ENCODE results near the gene CCDC28B. TPM values are rescaled to one million over a fixed set of nuclear protein-coding genes. Genes with fewer than 3 reads are reported as not detected.

Gene CCDC28B
- total and polyA plus RNA-seq, 2 of the 13 experiments (the other 11 are each of a cell fraction or from before 2014, with no cell fraction given) = 2.6 to 3.5 TPM

DNA sequence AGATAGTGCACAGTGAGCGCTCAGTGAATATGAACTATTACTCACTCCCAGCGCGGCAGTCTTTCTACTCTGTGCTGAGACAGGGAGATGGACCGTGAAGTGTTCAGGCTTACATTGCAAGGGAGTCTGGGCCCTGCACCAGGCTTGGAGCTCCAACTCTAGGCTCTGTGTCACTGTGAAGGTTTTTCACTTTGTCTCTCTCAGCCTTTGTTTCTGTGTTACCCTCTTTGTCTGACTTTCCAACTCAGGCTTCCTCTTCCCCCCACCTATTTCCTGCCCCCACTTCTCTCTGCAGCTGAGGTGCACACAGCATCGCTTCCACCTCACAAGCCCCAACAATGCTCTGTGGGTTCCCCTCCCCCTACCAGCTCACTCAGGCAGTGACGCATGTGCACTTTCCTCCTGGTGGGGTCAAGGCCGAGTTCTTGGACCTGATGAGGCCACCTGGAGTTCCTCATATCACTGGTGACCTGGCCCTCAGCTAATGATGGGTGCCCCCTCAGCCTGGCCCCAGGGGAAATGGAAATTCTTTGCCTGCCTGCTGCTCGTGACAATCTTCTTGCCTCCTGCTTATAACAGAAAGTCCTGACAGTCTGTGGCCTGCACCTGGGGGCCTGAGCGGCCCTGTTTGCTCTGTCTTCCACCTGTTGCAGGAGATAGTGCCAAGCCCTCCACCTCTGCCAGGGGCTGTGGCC lies 49.6 kb downstream of the CCDC28B start (continued):
- TF ChIP-seq, protein P1, sequence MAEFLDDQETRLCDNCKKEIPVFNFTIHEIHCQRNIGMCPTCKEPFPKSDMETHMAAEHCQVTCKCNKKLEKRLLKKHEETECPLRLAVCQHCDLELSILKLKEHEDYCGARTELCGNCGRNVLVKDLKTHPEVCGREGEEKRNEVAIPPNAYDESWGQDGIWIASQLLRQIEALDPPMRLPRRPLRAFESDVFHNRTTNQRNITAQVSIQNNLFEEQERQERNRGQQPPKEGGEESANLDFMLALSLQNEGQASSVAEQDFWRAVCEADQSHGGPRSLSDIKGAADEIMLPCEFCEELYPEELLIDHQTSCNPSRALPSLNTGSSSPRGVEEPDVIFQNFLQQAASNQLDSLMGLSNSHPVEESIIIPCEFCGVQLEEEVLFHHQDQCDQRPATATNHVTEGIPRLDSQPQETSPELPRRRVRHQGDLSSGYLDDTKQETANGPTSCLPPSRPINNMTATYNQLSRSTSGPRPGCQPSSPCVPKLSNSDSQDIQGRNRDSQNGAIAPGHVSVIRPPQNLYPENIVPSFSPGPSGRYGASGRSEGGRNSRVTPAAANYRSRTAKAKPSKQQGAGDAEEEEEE (CRISPR knock-in tag; IDR thresholded peaks at IDR 0.05; ENCODE audit: borderline replicate concordance) = no peak
- TF ChIP-seq ZNF335 (CRISPR knock-in tag; IDR thresholded peaks at IDR 0.05) = no peak
- no peak for TF ChIP-seq ATRX (CRISPR knock-in tag; IDR thresholded peaks at IDR 0.05; ENCODE audit: borderline replicate concordance)
- no peak for TF ChIP-seq ZNF33B (CRISPR knock-in tag; IDR thresholded peaks at IDR 0.05)
- no peak for TF ChIP-seq THYN1 (CRISPR knock-in tag; IDR thresholded peaks at IDR 0.05; ENCODE audit: borderline replicate concordance, low read depth)
- TF ChIP-seq TOE1 (CRISPR knock-in tag; IDR thresholded peaks at IDR 0.05) = no peak
- TF ChIP-seq RAD51 (IDR thresholded peaks at IDR 0.05; ENCODE audit: borderline replicate concordance) = no peak
- 0 out of 2 replicates have a peak, but pooled peaks have one; percentile 32 for TF ChIP-seq ZNF263 (CRISPR knock-in tag; IDR thresholded peaks at IDR 0.05)
- TF ChIP-seq ZNF83 (CRISPR knock-in tag; IDR thresholded peaks at IDR 0.05; ENCODE audit: borderline replicate concordance) = 0 out of 2 replicates have a peak, but pooled peaks have one; percentile 54
- no peak for TF ChIP-seq YY1 (IDR thresholded peaks at IDR 0.05; ENCODE audit: insufficient read depth, insufficient replicate concordance, low read depth, low read length)
- TF ChIP-seq, protein P2, sequence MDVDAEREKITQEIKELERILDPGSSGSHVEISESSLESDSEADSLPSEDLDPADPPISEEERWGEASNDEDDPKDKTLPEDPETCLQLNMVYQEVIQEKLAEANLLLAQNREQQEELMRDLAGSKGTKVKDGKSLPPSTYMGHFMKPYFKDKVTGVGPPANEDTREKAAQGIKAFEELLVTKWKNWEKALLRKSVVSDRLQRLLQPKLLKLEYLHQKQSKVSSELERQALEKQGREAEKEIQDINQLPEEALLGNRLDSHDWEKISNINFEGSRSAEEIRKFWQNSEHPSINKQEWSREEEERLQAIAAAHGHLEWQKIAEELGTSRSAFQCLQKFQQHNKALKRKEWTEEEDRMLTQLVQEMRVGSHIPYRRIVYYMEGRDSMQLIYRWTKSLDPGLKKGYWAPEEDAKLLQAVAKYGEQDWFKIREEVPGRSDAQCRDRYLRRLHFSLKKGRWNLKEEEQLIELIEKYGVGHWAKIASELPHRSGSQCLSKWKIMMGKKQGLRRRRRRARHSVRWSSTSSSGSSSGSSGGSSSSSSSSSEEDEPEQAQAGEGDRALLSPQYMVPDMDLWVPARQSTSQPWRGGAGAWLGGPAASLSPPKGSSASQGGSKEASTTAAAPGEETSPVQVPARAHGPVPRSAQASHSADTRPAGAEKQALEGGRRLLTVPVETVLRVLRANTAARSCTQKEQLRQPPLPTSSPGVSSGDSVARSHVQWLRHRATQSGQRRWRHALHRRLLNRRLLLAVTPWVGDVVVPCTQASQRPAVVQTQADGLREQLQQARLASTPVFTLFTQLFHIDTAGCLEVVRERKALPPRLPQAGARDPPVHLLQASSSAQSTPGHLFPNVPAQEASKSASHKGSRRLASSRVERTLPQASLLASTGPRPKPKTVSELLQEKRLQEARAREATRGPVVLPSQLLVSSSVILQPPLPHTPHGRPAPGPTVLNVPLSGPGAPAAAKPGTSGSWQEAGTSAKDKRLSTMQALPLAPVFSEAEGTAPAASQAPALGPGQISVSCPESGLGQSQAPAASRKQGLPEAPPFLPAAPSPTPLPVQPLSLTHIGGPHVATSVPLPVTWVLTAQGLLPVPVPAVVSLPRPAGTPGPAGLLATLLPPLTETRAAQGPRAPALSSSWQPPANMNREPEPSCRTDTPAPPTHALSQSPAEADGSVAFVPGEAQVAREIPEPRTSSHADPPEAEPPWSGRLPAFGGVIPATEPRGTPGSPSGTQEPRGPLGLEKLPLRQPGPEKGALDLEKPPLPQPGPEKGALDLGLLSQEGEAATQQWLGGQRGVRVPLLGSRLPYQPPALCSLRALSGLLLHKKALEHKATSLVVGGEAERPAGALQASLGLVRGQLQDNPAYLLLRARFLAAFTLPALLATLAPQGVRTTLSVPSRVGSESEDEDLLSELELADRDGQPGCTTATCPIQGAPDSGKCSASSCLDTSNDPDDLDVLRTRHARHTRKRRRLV (CRISPR knock-in tag; IDR thresholded peaks at IDR 0.05) = no peak
- TF ChIP-seq ZNF761 (CRISPR knock-in tag; conservative IDR thresholded peaks at IDR 0.05) = 0 out of 2 replicates have a peak, but pooled peaks have one; percentile 70
- TF ChIP-seq HES4 (CRISPR knock-in tag; IDR thresholded peaks at IDR 0.05; ENCODE audit: borderline replicate concordance) = no peak
- TF ChIP-seq PPARG (CRISPR knock-in tag; conservative IDR thresholded peaks at IDR 0.05) = peak; percentile 7; the same call in 1 of the 2 replicates
- TF ChIP-seq, protein P3, sequence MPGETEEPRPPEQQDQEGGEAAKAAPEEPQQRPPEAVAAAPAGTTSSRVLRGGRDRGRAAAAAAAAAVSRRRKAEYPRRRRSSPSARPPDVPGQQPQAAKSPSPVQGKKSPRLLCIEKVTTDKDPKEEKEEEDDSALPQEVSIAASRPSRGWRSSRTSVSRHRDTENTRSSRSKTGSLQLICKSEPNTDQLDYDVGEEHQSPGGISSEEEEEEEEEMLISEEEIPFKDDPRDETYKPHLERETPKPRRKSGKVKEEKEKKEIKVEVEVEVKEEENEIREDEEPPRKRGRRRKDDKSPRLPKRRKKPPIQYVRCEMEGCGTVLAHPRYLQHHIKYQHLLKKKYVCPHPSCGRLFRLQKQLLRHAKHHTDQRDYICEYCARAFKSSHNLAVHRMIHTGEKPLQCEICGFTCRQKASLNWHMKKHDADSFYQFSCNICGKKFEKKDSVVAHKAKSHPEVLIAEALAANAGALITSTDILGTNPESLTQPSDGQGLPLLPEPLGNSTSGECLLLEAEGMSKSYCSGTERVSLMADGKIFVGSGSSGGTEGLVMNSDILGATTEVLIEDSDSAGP (CRISPR knock-in tag; IDR thresholded peaks at IDR 0.05; ENCODE audit: borderline replicate concordance) = peak; percentile 36
- TF ChIP-seq HINFP (CRISPR knock-in tag; IDR thresholded peaks at IDR 0.05; ENCODE audit: low read depth) = no peak
- TF ChIP-seq SP5 (CRISPR knock-in tag; IDR thresholded peaks at IDR 0.05; ENCODE audit: borderline replicate concordance, low read depth) = no peak; the same call in 1 of the 2 replicates
- no peak for TF ChIP-seq ZNF839 (CRISPR knock-in tag; IDR thresholded peaks at IDR 0.05; ENCODE audit: borderline replicate concordance)
- TF ChIP-seq ZZZ3 (CRISPR knock-in tag; IDR thresholded peaks at IDR 0.05; ENCODE audit: borderline replicate concordance) = no peak
- no peak for TF ChIP-seq ZNF143 (CRISPR knock-in tag; IDR thresholded peaks at IDR 0.05)
